Fibroblast of skin of back (primary cell): ENCODE results near the gene WRAP73.

ENCODE experiments used
- DNase-seq: peaks from one replicate; pipeline ENCODE4 v3.0.0-alpha.2; 2013

The WRAP73 gene

DNA sequence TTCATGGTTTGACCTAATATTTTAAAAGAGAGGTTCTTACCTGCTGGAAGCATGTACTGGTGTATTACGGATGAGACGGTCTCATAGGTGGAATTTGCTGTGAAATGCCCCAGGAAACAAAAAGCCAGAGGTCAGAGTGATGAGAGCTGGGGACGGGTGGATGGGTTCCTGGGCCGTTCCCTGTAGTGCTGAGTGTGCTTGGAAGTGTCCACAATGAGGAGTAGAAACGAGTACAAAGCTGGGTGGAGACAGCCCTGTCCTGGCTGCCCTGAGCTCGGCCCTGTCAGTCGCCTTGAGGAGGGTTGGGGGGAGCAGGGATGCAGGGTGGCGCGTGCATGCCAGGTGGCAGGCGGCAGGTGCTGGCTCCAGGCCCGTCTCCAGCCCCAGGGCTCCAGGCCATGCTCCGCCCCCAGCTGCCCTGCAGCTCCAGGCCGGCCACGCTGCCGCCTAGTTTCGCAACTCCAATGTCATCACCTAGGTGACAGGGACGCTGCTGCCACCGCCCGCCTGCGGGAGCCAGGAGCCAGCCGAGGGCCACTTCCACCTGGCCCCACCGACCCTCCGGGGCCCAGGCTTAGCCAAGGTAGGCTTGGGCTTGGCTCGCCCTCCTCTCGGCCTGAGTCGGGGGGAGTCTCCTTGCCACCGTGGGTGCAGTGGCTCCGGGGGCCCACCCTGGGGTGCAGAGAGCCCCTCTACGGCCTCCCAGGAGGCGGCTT is 18.8 kb upstream of the WRAP73 start:
- no peak for DNase-seq

DNA sequence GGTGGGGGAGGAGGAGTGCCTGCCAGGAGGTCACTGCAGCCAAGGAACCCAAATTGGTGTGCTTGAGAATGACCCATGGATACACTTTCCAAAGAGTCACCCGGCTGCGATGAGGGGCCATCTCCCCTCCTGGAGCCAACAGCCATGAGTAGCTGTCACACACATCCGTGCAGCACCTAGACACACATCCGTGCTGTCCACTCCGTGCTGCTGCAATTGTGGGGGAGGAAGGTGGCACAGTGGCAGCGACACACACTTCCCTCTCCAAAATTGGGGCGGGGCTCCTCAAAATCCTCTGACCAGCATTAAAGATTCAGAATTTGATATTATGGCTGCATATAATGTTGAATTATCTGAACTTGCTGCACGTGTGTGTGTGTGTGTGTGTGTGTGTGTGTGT is 18.2 kb upstream of the WRAP73 start:
- DNase-seq = no peak

DNA sequence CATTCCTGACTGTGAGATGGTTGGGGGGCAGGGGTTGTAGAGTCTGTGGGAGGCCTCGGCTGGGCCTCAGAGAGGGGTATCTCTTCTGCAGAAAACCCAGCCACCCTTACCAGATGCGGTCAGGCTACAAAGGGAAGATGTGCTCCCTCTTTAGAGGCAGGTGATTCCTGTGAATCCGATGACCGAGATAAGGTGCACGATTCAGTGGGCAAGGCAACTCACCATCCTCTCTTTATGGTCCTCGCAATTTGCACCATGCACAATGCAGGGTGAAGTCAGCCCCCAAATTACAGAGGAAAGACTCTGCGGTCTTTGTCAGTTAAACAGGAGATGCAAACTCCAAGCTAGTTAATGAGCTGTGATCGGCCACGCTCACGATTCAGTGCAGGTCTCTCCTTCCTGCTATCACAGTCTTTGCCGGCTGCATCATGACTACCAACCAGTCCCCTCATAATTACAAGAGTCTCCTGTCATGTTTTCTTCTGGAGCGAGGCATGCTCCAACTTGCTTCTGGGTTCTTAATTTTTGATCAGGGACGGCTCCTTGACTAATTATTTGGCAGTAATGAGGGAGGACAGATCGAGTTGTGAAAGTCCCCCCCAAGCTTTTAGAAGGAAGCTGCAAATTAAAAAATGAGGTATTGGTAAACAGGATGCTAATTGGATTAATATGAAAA is 14.9 kb upstream of the WRAP73 start:
- no peak for DNase-seq

DNA sequence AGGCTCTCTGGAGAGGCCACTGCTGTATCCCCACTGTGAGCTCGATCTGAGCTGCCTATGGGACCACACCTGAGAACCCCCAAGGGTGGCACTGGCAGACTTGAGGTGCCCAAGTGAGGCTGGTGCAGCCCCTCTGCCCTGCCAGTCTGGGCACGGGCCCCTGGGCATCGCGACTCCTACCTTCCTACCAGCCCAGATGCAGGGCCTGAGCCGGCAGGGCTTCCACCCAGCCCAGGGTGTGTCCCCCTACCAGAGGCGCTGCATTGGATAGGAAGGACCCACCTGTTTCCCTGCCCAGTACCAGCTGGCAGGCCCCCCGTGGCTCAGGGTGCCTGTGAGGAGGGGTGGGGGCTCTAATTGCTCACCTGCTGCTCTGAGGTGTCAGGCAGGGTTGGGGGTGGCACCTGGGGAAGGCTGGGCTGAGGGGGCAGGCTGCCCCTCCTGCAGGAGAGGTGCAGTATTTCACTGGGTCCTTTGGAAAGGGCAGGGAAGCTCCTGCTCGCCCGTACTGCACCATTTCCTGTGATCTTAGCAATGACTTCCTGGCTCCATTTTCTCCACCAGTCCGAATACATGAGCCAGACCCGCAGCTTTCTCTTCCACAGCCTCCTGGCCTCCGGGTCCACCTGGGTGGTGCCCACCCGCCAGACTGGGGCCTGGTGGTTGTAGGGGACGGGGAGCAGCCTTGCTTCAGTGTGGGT is 14.2 kb upstream of the WRAP73 start:
- no peak for DNase-seq

DNA sequence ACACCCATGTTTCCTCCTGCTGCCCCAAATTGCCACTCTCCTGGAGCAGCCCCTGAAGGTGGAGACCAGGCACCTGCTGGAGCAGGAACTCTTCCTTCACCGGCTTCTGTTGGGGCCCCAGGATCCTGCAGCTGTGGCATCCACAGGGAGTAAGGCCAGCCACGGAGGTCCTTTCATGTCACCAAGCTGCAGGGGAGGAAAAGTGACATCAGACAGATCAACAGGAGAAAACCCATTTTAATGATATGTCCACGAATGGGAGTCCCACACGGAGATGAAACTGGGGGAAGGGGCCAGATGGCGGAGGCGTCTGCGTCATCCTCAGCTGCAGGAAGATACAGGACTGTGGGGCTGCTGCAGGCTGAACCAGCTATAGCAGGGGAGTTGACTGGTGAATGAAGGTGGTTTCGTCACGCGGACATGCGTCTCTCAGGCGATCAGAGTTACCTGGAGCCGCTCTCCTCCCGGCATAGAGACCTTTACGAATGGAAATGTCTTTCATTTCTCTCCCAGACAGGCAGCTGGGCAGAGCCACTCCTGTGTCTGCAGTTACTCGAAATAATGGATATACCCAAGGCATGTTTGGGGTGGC is 12.3 kb upstream of the WRAP73 start:
- no peak for DNase-seq

DNA sequence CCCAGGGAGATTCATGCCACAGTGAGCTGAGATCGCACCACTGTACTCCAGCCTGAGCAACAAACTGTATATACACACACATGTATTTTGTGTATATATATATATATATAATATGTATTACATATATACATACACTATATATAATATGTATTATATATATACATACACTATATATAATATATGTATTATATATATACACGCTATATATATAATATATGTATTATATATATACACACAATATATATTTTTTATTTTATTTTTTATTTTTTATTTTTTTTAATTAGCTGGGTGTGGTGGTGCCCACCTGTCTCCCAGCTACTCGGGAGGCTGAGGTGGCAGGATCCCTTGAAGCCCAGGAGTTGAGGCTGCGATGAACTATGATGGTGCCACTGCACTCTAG is 11.7 kb upstream of the WRAP73 start:
- no peak for DNase-seq

DNA sequence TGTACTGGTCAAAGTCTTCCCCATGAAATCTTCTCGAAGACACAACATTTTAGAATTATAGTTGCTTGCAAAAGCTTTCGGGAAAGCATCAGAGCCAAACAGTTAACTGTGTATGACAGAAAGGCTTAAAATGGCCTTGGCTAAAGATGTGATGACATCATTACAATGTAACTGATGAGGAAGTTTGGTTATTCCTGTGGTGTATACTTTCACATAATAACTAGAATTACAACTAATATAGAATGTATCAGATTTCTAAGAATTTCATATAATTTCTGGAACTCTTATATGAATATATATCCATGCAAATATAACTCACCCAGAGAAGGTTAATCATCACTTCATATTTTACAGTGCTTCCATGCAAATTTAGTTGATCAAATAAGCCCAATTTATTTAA is 10.8 kb upstream of the WRAP73 start:
- no peak for DNase-seq

DNA sequence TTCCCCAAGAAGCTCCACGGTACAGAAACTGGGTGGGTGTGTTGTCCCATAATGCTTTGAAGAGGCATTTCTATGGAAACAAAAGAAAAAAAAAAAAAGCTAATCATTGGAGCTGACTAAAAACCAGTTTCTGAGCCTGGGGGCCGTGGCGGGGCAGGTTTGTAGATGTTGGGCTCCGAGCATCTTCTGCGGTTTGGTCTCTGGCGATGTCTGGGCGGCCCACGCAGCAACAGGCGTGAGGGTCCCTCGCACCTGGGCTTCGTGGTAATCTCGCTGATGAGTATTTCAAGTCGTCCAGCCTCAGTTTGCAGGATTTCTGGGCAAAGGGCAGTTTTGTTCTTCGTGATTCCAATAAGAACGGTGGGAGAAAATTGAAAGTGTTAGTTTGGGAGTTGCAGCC is 9.2 kb upstream of the WRAP73 start:
- no peak for DNase-seq

DNA sequence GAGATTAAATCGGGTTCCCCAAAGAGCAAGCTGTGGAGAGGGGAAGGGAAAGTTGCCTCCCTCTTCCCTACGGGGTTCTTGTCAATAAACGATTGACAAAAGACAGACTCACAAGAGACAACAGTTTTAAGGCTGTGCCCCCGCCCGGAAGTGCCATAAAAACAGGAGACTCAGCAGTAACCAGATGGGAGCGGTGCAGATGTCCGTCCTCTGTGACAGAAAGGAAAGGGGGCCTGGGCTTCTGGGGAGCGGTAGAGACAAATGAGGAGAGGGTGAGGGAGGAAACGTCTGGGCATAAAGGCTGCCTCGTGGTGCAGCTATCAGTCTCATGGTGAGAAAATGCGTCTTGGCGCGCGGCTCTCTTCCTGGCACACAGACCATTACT is 8.3 kb upstream of the WRAP73 start:
- no peak for DNase-seq

DNA sequence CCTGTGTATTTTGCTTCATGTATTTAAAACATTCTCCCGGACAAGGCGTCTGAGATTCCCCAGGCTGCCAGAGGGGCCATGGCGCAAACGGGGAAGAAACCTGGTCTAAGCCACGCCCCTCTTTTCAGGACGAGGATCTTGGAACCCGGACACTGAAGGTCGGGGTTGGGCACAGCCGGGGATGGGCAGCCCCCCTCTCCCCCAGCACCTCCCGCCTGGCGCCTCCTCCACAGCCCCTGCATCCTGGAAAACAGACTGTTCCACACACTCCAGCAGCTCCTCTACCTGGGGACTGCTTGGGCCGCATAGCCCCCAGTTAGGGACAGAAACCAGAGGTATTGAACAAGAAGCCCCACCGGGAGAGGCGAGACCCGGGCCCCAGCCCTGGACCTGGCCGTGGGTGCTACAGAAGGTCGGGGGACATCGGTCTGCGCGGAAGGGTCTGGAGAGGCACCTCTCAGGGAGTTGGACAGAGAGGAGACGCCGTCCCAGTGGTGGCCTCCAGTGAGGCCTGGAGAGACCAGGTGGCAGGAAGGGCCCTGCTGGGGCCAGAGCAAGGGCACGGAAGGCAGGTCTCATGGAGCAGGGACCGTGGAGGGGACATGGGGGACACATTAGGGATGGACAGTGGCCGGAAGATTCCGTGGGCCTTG is 7.8 kb upstream of the WRAP73 start:
- DNase-seq = no peak

DNA sequence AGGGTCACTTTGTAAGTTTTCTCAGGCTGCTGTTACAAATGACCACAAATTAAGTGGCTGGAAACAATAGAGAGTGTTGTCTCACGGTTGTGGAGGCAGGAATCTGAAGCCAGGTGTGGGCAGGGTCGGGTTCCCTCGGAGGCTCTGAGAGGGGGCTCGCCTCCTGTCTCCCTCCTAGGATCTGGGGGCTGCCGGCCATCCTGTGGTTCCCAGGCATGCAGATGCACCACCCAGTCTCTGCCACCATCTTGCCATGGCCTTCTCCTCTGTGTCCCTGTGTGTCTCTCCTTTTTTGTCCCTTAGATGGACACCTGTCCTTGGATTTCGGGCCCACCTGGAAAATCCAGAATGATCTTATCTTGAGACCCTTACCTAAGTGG is 7.2 kb upstream of the WRAP73 start:
- DNase-seq = no peak

DNA sequence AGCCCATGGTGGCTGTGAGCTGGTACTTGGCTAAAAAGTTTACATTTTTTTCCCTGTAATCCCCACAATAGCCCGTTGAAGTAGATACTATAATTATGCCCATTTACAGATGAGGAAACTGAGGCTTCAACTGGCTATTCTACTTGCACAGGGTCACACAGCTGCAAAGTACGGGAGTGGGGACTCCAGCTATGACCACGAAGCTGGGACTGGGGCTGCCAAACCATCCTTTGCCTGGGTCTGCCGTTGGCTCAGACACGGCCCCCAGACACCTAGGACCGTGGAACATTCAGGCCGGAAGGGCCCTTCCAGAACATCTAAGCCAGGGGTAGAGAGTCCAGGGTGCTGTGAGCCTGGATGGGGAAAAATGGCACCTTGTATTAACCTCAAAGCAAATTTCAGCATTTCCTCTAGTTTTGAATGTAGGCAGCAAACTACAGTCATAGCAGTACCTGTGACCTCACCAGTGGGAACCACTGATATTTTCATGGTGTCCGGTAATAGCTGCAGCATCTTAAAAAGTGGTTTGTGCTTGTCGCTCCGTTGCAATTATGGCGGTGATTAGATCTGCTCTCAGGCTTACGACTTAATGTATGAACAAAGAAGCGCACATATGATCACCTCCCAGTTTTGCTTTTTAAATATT is 6.7 kb upstream of the WRAP73 start:
- no peak for DNase-seq

DNA sequence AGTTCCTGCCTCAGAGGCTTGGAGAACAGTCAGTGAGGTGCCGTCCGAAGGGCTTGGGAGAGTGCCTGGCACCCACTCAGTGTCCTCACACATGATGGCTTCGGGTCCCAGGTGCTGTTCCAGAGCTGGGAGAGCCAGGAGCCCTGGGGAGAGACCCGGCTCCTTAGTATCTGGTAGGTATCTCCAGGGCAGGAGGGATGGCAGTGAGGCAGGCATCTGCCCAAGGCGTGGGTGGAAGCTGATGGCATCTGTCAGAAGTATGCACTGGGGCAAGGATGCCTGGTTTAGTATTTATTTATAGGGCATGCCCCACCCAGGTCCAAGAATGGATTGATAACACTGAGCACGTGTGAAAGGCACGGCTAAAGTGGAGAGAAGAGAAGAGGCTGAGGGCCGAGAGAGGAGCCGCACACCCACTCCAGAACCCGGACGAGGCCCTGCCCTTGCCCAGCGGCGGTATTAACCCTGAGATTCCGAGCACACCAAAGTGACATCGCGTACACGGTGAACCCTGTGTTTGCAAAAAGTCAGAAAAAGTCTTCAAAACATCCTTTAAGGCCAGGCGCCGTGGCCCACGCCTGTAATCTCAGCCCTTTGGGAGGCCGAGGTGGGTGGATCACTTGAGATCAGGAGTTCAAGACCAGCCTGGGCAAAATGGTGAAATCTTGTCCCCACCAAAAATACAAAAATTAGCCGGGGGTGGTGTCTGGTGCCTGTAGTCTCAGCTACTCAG is 4.8 kb upstream of the WRAP73 start:
- DNase-seq = no peak

DNA sequence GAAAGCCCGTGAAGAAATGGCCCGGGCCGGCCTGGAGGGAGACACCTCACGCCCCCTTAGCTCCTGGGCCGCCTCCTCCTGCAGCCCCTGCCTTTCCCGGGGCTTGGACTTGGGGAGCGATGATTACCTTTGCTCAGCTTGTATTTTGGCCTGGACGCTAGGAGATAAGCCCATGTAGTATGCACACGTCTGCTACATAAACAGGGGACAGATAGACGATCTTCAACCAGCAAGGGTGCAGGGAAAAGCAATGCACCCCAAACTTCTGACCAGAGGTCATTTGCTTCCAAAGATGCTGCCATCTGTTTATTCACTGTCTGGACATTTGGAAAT is 3.3 kb upstream of the WRAP73 start:
- DNase-seq = no peak

DNA sequence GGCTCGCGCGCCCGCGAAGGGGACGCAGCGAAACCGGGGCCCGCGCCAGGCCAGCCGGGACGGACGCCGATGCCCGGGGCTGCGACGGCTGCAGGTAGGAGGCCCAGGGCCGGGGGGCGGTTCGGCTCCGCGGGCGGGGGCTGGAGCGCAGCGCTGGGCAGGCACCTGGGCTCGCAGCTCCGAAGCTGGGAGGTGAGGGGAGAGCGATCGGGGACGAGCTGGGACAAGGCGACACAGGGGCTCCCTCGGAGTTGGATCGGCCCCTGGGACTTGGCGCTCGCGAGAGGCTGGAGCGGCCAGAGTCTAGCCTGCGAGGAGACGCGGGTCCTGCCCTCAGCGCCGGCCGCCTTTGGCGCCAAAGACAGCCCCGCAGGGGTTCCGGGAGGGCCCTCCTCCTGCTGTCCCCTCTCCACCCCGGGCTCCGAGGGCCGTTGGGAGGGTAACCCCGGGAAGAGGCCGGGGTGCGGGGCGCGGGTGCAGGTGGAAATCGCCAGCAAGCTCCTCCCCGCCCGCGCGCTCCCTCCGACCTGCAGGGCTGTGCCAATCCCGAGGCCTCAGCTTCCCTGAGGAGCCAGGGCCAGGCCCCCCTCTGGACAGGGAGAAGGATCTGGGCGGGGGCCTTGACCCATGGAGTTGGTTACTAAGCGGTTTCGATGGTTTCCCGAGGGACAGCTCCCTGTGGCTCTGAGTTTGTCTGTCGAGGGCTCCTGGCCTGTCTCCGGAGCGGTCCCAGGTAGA is 2.8 kb upstream of the WRAP73 start:
- DNase-seq = no peak

DNA sequence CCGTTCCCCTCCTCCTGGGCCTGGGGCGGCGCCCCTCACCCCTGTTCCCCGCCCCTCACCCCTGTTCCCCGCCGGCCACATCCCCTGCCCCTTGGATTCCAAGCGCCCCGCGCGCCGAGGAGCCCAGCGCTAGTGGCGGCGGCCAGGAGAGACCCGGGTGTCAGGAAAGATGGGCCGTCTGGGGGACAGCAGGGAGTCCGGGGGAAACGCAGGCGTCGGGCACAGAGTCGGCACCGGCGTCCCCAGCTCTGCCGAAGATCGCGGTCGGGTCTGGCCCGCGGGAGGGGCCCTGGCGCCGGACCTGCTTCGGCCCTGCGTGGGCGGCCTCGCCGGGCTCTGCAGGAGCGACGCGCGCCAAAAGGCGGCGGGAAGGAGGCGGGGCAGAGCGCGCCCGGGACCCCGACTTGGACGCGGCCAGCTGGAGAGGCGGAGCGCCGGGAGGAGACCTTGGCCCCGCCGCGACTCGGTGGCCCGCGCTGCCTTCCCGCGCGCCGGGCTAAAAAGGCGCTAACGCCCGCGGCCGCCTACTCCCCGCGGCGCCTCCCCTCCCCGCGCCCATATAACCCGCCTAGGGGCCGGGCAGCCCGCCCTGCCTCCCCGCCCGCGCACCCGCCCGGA is 2.1 kb upstream of the WRAP73 start, which contains the start of gene TP73:
TSS of gene TP73 (plus strand) at position 587 of the 618 bp plus-strand sequence. CDS start 29,850 bp downstream, outside the sequence.
- no peak for DNase-seq

DNA sequence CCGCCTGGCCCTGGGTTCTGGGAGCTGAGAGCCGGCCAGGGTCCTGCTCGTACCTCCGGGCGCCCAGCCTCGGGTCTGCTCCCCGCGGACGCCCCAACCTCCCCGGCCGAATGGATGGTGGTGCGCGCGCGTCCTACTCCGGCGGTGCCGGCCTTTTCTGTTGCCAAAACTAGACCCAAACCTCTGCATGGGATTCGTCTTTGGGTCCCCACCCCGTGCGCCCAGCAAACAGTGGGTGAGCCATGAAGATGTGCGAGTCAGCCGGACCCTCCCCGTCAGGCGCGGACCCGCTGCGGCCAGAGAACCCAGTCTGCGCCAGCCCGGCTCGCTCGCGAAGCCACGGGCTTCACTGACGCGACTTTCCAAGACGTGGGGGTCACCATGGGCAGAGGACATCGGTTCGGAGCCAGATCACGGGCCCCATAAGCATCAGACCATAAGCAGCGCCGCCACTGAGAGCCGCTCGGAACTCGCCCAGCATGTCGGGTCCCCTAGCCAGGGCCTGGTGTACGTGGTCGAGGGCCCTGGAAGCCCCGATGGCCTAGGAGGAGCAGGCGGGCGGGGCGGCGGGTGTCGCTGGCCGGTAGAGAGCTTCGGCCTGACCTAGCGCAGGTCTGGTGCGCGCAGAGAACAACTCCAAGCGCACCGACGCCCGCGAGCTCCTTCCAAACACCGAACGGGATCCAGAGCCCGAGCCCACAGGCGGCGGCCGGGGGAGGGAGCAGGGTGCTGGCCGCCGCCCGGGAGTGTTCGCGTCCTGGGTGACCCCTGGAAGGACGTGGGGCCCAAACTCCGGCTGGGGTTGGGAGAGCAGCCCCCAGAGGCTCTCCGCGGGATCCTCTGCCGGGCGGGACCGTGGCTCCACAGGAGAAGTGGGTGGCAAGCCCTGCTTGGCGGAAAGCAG is 1.4 kb upstream of the WRAP73 start:
- DNase-seq = no peak

DNA sequence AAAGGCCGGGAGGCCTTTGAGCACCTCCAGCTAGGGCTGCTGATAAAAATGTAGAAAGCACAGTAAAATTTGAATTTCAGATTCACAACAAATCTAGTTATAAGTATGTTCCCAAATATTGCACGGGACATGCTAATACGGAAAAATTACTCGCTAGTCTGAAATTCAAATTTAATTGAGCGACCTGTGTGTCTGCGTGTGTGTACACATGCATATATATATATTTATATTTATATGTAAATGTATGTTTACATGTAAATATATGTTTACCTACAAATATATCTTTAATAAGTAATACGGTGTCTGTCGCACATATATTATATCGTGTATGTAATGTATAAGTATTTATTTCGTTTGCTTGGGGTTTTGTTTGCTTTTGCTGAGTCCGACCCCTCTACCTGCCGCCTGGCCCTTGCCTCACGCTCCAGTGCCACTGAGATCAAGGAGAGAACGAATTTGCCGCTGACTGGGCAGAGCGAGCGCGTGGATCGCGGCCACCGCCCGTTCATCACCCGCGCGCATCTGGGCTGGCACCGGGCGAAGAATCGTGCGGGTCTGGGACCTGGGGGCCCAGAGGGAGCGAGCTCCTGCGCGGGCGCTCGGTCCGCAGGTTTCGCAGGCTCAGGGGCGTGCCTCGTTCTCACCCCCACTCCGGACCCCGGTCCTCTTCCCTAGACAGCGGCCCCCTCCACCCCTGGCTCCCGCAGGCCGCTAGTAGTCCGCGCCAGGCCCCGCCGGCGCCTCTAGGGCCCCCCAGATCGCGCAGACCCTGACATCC is 534 bp upstream of the WRAP73 start:
- DNase-seq = no peak

DNA sequence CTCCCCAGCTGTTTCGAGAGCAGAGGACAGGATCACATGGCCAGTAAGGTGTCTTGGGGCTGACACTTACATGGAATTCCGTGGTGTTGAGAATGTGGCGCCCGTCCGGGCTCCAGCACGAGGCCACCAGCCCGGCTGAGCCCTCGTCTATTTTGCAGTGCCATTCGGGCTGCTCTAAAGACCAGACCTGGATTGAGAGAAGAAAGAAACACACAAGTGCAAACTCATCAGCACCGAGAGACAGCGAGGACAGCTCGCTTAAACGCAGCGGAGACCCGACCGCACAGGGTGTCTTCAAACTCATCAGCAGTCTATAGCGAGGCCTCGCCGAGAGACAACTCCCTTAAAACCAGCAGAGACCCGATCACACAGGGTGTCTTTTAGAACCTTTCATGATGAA is 3.3 kb downstream of the WRAP73 start:
- DNase-seq = no peak
